A549 (cell line): ENCODE results near the gene ROPN1L. TPM values are rescaled to one million over a fixed set of nuclear protein-coding genes. Genes with fewer than 3 reads are reported as not detected.

Experiments used
- ATAC-seq, 2 experiments: fragments of 200-7000 bp in 1 of 2; fragments of >200 bp in 1 of 2; cut with Nextera tagmentation in 1 of 2; cut with Tn5 transposase in 1 of 2; 3 replicates each; pipeline versions ENCODE4 v1.8.0 to v1.9.1; 2018 to 2020; ENCODE audit warnings: mild to moderate bottlenecking in 1 of 2, moderate library complexity in 1 of 2
- CTCF ChIA-PET: fragments of 300-600 bp; sonication (Branson Sonifier 250); formaldehyde crosslinking; extraction: SDS; loops from one replicate; lab custom pipeline; 2021; ENCODE audit warnings: antibody characterized with exemption, inconsistent platforms; lab: Yijun Ruan, JAX
- POLR2A ChIA-PET: fragments of 350-600 bp; formaldehyde crosslinking; extraction: SDS; loops from one replicate; lab custom pipeline; 2021; ENCODE audit warnings: antibody characterized with exemption, inconsistent platforms; lab: Yijun Ruan, JAX
- DNase-seq, 2 experiments: peaks; one replicate each; pipeline versions ENCODE4 v3.0.0 to v3.0.0-alpha.2; 2011 to 2016; ENCODE audit warnings: low read depth in 1 of 2, low spot score in 1 of 2
- FAIRE-seq: peaks from 2 replicates; lab custom pipeline; 2011; peaks lifted over from hg19 to GRCh38; lab: Jason Lieb, UNC
- H3K27ac ChIP-seq, 2 experiments: fragments of >200 bp; sonication (Bioruptor Twin); formaldehyde crosslinking; 3 replicates each; pipeline ENCODE4 v1.5.1; 2016 to 2017
- H3K4me1 ChIP-seq: fragments of >200 bp; sonication (Bioruptor Twin); formaldehyde crosslinking; 3 replicates; pipeline ENCODE4 v1.6.1; 2016
- H3K4me2 ChIP-seq: fragments of >200 bp; sonication (Bioruptor Twin); formaldehyde crosslinking; 3 replicates; pipeline ENCODE4 v1.6.1; 2016
- H3K4me3 ChIP-seq: fragments of >200 bp; sonication (Bioruptor Twin); formaldehyde crosslinking; 3 replicates; pipeline ENCODE4 v1.5.1; 2016
- H3K9me3 ChIP-seq: fragments of >200 bp; sonication (Bioruptor Twin); formaldehyde crosslinking; 3 replicates; pipeline ENCODE4 v1.6.1; 2016
- BHLHE40 ChIP-seq: IDR thresholded peaks from 2 replicates; pipeline ENCODE4 v1.6.1; 2012; ENCODE audit warnings: low read depth, low read length, inconsistent platforms
- CHD2 ChIP-seq: fragments of 150-350 bp; IDR thresholded peaks from 2 replicates; pipeline ENCODE4 v1.6.1; 2014; ENCODE audit warnings: low read length; ENCODE audit not compliant: partially characterized antibody
- EP300 ChIP-seq, 2 experiments: fragments of >200 bp; sonication (Bioruptor Twin); formaldehyde crosslinking; IDR thresholded peaks; 2 replicates in 1 of 2; 3 replicates in 1 of 2; pipeline ENCODE4 v1.6.1; 2016 to 2017
- FOSB ChIP-seq: fragments of 250-450 bp; sonication (Bioruptor Pico); IDR thresholded peaks from 2 replicates; pipeline ENCODE4 v1.5.0; 2020; ENCODE audit warnings: mild to moderate bottlenecking, moderate library complexity
- FOSL2 ChIP-seq, 2 experiments: fragments of 450-650 bp in 1 of 2; fragments of >200 bp in 1 of 2; sonication (Bioruptor Twin) in 1 of 2; formaldehyde crosslinking; IDR thresholded peaks; 2 replicates each; pipeline versions ENCODE4 v1.5.0 to v1.6.1; 2016 to 2020; ENCODE audit warnings: mild to moderate bottlenecking in 1 of 2, moderate library complexity in 1 of 2
- FOXS1 ChIP-seq: fragments of 250-450 bp; sonication (Bioruptor Pico); IDR thresholded peaks from 2 replicates; pipeline ENCODE4 v1.5.0; 2020; ENCODE audit warnings: mild to moderate bottlenecking, moderate library complexity
- GATA3 ChIP-seq: IDR thresholded peaks from 2 replicates; pipeline ENCODE4 v1.6.1; 2012; ENCODE audit warnings: borderline replicate concordance
- HDAC2 ChIP-seq: fragments of 200-600 bp; sonication (generic); IDR thresholded peaks from 2 replicates; pipeline ENCODE4 v1.6.1; 2016
- JUNB ChIP-seq: fragments of >200 bp; sonication (Bioruptor Twin); formaldehyde crosslinking; IDR thresholded peaks from 2 replicates; pipeline ENCODE4 v1.6.1; 2016
- MAZ ChIP-seq: fragments of 150-350 bp; IDR thresholded peaks from 2 replicates; pipeline ENCODE4 v1.6.1; 2014; ENCODE audit warnings: antibody characterized with exemption, low read depth, low read length, borderline replicate concordance
- MYC ChIP-seq: IDR thresholded peaks from 2 replicates; pipeline ENCODE4 v1.6.1; 2012; ENCODE audit warnings: mild to moderate bottlenecking, inconsistent platforms, low read length, improper control_type of control experiment, borderline replicate concordance
- NR3C1 ChIP-seq: fragments of >200 bp; sonication (Bioruptor Twin); formaldehyde crosslinking; IDR thresholded peaks from 3 replicates; pipeline ENCODE4 v1.6.1; 2017
- POLR2AphosphoS2 ChIP-seq: conservative IDR thresholded peaks from 2 replicates; pipeline ENCODE4 v1.6.1; 2012; ENCODE audit warnings: low read length, improper control_type of control experiment, inconsistent platforms
- RAD21 ChIP-seq, 2 experiments: fragments of >200 bp in 1 of 2; sonication (Bioruptor Twin) in 1 of 2; formaldehyde crosslinking in 1 of 2; IDR thresholded peaks in 1 of 2; conservative IDR thresholded peaks in 1 of 2; 2 replicates in 1 of 2; 3 replicates in 1 of 2; pipeline ENCODE4 v1.6.1; 2012 to 2018; ENCODE audit warnings: inconsistent platforms in 1 of 2
- RARB ChIP-seq: fragments of 250-450 bp; sonication (Bioruptor Pico); IDR thresholded peaks from 2 replicates; pipeline ENCODE4 v1.8.0; 2021; ENCODE audit warnings: mild to moderate bottlenecking, moderate library complexity
- SMC3 ChIP-seq: fragments of >200 bp; sonication (Bioruptor Twin); formaldehyde crosslinking; IDR thresholded peaks from 3 replicates; pipeline ENCODE4 v1.6.1; 2018; ENCODE audit warnings: inconsistent platforms
- SREBF2 ChIP-seq: fragments of 450-650 bp; IDR thresholded peaks from 2 replicates; pipeline ENCODE4 v1.6.1; 2014; ENCODE audit warnings: mild to moderate bottlenecking, moderate library complexity
- WGBS: methylation state at CpG from one replicate; pipeline ENCODE4 v1.1.6; 2017; ENCODE audit errors: missing lambda C conversion rate; 5-methylcytosine and 5-hydroxymethylcytosine counted together
- polyA plus RNA-seq, 4 experiments: library from polyadenylated mRNA; depleted of rRNA in 3 of 4; stranded (reverse); fragments of >200 nt; fragmentation: RNase III in 1 of 4; extraction: RNeasy Plus Mini Kit Qiagen cat#74134 plus additional on column Dnase treatment in 1 of 4; gene quantifications; 2 replicates in 3 of 4; 3 replicates in 1 of 4; pipeline ENCODE4 v1.2.3, GENCODE V29; 2011 to 2017
- TF ChIP-seq, protein P1 (sequence below): IDR thresholded peaks from 2 replicates; pipeline ENCODE4 v1.6.1; 2012
- TF ChIP-seq, protein P2 (sequence below): fragments of >200 bp; sonication (Bioruptor Twin); formaldehyde crosslinking; IDR thresholded peaks from 3 replicates; pipeline ENCODE4 v1.5.1; 2016
- TF ChIP-seq, protein P3 (sequence below): fragments of 150-350 bp; IDR thresholded peaks from 2 replicates; pipeline ENCODE4 v1.6.1; 2014; ENCODE audit warnings: low read depth, mild to moderate bottlenecking, low read length
- TF ChIP-seq, protein P4 (sequence below): fragments of >200 bp; sonication (Bioruptor Twin); formaldehyde crosslinking; IDR thresholded peaks from 2 replicates; pipeline ENCODE4 v1.6.1; 2016
- TF ChIP-seq, protein P5 (sequence below): fragments of 450-650 bp; IDR thresholded peaks from 2 replicates; pipeline ENCODE4 v1.6.1; 2014; ENCODE audit warnings: antibody characterized with exemption
- TF ChIP-seq, protein P6 (sequence below): IDR thresholded peaks from 2 replicates; pipeline ENCODE4 v1.6.1; 2012

The ROPN1L gene
- polyA plus RNA-seq, 2 of the 4 experiments (the other 2 are of a cell fraction) = 0.83 to 1.4 TPM

DNA sequence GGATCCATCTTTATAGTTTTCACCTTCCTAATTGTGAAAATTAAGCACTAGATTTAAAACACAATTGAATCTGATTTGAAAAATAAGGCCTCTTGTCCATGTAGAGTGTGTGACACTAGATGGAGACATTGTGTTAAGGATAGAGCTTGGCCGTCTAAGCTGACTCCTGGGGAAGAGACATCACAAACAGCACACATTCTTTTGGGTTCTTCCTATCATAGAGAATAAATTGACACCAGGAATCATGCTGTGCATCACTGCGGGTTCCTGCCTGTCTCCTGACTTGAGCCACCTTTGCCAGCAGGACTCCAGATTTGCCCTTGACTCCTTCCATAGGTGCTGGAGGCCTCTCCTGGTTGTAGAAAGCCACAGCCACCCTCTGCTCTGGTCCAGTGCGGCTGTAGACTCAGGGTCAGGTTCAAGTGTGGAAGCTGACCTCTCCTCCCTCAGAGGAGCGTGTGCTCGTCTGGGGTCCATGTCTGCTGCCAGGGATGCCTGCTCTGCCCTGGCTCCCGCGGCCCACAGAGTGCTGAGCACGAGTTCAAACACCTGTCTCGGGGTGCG, 11.2 kb downstream of the ROPN1L start:
- Histone ChIP-seq H3K9me3 (no peaks in the 10 kb centered on the region), H3K4me3 (no peak overlapping the region), H3K4me1 (peaks cover 50% of the 10 kb centered on the region), H3K27ac (peak overlapping the region; percentile 66 to 84), H3K4me2 (peak overlapping the region; percentile 78)
- POLR2A ChIA-PET = no interaction called here
- peak; percentile 85 to 91 for DNase-seq
- CTCF ChIA-PET = interaction anchor here (0.6 to 19.4 kb wide), 56 partner anchors 9 to 730 kb away, joined by 3 to 479 read pairs (median 5); partner anchors contain the start of genes ANKRD33B and ROPN1L
- TF ChIP-seq RAD21 (conservative IDR thresholded peaks at IDR 0.05 in 1 of 2, IDR thresholded peaks at IDR 0.05 in 1 of 2) (peak; percentile 97 to 100), CHD2 (no peak), SMC3 (peak; percentile 95)
- TF ChIP-seq, protein P1, sequence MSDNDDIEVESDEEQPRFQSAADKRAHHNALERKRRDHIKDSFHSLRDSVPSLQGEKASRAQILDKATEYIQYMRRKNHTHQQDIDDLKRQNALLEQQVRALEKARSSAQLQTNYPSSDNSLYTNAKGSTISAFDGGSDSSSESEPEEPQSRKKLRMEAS = peak; percentile 39
- TF ChIP-seq, protein P2, sequence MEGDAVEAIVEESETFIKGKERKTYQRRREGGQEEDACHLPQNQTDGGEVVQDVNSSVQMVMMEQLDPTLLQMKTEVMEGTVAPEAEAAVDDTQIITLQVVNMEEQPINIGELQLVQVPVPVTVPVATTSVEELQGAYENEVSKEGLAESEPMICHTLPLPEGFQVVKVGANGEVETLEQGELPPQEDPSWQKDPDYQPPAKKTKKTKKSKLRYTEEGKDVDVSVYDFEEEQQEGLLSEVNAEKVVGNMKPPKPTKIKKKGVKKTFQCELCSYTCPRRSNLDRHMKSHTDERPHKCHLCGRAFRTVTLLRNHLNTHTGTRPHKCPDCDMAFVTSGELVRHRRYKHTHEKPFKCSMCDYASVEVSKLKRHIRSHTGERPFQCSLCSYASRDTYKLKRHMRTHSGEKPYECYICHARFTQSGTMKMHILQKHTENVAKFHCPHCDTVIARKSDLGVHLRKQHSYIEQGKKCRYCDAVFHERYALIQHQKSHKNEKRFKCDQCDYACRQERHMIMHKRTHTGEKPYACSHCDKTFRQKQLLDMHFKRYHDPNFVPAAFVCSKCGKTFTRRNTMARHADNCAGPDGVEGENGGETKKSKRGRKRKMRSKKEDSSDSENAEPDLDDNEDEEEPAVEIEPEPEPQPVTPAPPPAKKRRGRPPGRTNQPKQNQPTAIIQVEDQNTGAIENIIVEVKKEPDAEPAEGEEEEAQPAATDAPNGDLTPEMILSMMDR = peak; percentile 94
- peak; percentile 68 to 78 for ATAC-seq
- FAIRE-seq = peak; percentile 96
- WGBS = 60% methylated on average over 5 of the region's 10 CpGs

DNA sequence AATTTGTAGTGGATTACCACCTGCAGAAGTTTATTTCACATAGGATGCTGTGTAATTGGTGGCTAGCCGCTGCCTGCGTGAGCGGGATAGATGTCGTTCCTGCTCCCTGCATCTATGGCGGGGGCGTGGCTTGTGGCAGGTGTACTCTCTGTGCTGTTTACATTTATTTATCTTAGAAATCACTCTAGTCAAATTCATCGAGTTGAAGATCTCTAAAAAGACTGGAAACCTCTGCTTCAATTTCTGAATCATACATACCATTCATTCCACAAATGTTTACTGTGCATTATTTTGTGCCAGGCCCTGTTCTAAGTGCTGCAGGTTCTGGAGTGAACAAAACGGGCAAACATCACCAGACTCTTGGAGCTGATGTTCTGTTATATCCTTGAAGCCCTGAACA, 11.9 kb downstream of the ROPN1L start:
- H3K9me3 ChIP-seq = no peaks in the 10 kb centered on the region
- no peak for FAIRE-seq
- peak in 1 of 2 experiments; percentile 59 for DNase-seq
- peak; percentile 74; the same call in 1 of the 2 replicates for TF ChIP-seq GATA3
- TF ChIP-seq, protein P3, sequence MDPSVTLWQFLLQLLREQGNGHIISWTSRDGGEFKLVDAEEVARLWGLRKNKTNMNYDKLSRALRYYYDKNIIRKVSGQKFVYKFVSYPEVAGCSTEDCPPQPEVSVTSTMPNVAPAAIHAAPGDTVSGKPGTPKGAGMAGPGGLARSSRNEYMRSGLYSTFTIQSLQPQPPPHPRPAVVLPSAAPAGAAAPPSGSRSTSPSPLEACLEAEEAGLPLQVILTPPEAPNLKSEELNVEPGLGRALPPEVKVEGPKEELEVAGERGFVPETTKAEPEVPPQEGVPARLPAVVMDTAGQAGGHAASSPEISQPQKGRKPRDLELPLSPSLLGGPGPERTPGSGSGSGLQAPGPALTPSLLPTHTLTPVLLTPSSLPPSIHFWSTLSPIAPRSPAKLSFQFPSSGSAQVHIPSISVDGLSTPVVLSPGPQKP = no peak
- peak in 1 of 2 experiments; percentile 35; a peak in 1 of 5 replicates for TF ChIP-seq EP300 (IDR thresholded peaks at IDR 0.05)
- TF ChIP-seq RAD21 (conservative IDR thresholded peaks at IDR 0.05 in 1 of 2, IDR thresholded peaks at IDR 0.05 in 1 of 2) = peak in 1 of 2 experiments; percentile 4; a peak in 1 of 5 replicates
- peak; percentile 20; the same call in 1 of the 2 replicates for TF ChIP-seq JUNB
- no peak for TF ChIP-seq MYC
- TF ChIP-seq, all 56 proteins: peak for 4
- CTCF ChIA-PET = interaction anchor here (0.5 to 19.4 kb wide), 39 partner anchors 9 to 286 kb away, joined by 3 to 479 read pairs (median 7); partner anchors contain the start of genes ANKRD33B and ROPN1L
- H3K27ac ChIP-seq = peak overlapping the region; percentile 66 to 84
- H3K4me2 ChIP-seq = peak overlapping the region; percentile 78
- ATAC-seq = peak in 1 of 2 experiments; percentile 37; a peak in 3 of 6 replicates
- 38% methylated on average over 8 of the region's 8 CpGs for WGBS
- peaks cover 56% of the 10 kb centered on the region for H3K4me1 ChIP-seq
- POLR2A ChIA-PET = no interaction called here
- H3K4me3 ChIP-seq = no peak overlapping the region

DNA sequence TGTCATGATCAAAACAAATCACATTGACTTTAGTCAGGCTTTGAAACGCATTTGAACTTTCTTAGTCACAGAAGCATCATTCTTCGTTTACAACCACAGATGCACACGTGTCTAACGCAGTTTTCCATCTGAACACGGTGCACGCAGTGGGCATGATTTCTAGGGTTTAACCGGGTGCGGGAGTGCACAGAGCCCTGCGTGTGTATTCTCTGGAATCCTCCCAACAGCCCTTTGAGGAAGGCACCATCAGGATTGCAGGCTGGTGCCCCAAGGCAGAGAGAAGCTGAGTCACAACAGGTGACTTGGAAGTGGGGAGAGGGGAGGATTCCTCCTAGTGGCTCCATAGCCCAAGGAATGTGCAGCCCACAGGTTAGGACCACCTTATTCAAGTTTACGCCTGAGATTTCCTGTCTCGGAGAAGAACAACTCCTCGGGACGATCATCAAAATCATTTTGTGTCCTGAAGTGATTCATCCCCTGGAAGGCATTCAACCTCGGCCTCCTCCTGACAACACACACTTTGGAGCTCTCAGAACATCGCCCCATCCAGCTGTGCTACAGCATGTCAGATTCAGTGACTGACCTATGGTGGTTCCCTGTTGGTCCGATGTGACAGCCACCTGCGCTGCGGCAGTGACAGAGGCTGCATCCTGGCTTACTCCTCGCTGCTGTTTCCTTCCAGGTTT, 13.1 kb downstream of the ROPN1L start:
- no peak for DNase-seq
- Histone ChIP-seq H3K4me2 (peak overlapping the region; percentile 78), H3K9me3 (no peaks in the 10 kb centered on the region), H3K4me3 (no peak overlapping the region), H3K27ac (peak overlapping the region; percentile 66 to 84), H3K4me1 (peaks cover 60% of the 10 kb centered on the region)
- 26% methylated on average over 16 of the region's 19 CpGs for WGBS
- FAIRE-seq = no peak
- ATAC-seq = peak in 1 of 2 experiments; percentile 1; a peak in 1 of 6 replicates
- ChIA-PET POLR2A (no interaction called here), CTCF (interaction anchor here (0.7 to 19.4 kb wide), 16 partner anchors 12 to 270 kb away, joined by 3 to 479 read pairs (median 7); partner anchors contain the start of gene ROPN1L)
- TF ChIP-seq FOXS1 (CRISPR knock-in tag) (no peak), BHLHE40 (no peak), SREBF2 (no peak), RAD21 (conservative IDR thresholded peaks at IDR 0.05 in 1 of 2, IDR thresholded peaks at IDR 0.05 in 1 of 2) (peak in 1 of 2 experiments; percentile 11; a peak in 1 of 5 replicates), HDAC2 (no peak), POLR2AphosphoS2 (no peak), MAZ (no peak), NR3C1 (no peak), FOSL2 (IDR thresholded peaks at IDR 0.05) (no peak), FOSL2 (CRISPR knock-in tag; IDR thresholded peaks at IDR 0.05) (peak; percentile 28), RARB (CRISPR knock-in tag) (no peak), FOSB (no peak)
- TF ChIP-seq, protein P4, sequence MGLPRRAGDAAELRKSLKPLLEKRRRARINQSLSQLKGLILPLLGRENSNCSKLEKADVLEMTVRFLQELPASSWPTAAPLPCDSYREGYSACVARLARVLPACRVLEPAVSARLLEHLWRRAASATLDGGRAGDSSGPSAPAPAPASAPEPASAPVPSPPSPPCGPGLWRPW = no peak
- TF ChIP-seq, protein P5, sequence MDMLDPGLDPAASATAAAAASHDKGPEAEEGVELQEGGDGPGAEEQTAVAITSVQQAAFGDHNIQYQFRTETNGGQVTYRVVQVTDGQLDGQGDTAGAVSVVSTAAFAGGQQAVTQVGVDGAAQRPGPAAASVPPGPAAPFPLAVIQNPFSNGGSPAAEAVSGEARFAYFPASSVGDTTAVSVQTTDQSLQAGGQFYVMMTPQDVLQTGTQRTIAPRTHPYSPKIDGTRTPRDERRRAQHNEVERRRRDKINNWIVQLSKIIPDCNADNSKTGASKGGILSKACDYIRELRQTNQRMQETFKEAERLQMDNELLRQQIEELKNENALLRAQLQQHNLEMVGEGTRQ = no peak
- TF ChIP-seq, protein P2 = no peak
- TF ChIP-seq, protein P6, sequence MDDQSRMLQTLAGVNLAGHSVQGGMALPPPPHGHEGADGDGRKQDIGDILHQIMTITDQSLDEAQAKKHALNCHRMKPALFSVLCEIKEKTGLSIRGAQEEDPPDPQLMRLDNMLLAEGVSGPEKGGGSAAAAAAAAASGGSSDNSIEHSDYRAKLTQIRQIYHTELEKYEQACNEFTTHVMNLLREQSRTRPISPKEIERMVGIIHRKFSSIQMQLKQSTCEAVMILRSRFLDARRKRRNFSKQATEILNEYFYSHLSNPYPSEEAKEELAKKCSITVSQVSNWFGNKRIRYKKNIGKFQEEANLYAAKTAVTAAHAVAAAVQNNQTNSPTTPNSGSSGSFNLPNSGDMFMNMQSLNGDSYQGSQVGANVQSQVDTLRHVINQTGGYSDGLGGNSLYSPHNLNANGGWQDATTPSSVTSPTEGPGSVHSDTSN = no peak
